RKO (cell line): ENCODE measurements around the gene OR2C1.

Source experiments
- DNase-seq: peaks from one replicate; pipeline ENCODE4 v3.0.0-alpha.2; 2016; ENCODE audit warnings: low spot score

OR2C1 gene

GRCh38 chr16:3400446-3400778 is 44.7 kb downstream of the OR2C1 start:
- DNase-seq: no peak

- DNase-seq: peak; percentile 100
These were observed 45.3 kb downstream of the OR2C1 start, which contains the start of the genes ZNF174 and ZSCAN32 for GRCh38 chr16:3400779-3401688. ZNF174 (plus strand) TSS chr16:3401215; CDS start chr16:3402005, 790 bp downstream. ZSCAN32 (minus strand) TSS chr16:3401004; CDS start chr16:3397557, 3,447 bp downstream.

- peak; percentile 76 for DNase-seq
These were observed 46.2 kb downstream of the OR2C1 start for GRCh38 chr16:3401719-3402397.
